Esophagus squamous epithelium (tissue), 4 donors: ENCODE results near the gene MGARP.

Experiments
- POLR2A ChIP-seq, 4 donors: fragments of 450-650 bp; IDR thresholded peaks; one replicate each; pipeline ENCODE4 v1.6.1; 2017; ENCODE audit warnings: antibody characterized with exemption in 4 of 4, mild to moderate bottlenecking in 4 of 4, moderate library complexity in 3 of 4
- TF ChIP-seq, protein P1 (sequence below), 6 experiments: fragments of 450-650 bp in 4 of 6; fragments of 200-600 bp in 2 of 6; sonication (generic) in 2 of 6; IDR thresholded peaks; one replicate each; pipeline ENCODE4 v1.5.1; 2016 to 2019; ENCODE audit warnings: antibody characterized with exemption in 6 of 6, mild to moderate bottlenecking in 4 of 6, moderate library complexity in 4 of 6

DNA sequence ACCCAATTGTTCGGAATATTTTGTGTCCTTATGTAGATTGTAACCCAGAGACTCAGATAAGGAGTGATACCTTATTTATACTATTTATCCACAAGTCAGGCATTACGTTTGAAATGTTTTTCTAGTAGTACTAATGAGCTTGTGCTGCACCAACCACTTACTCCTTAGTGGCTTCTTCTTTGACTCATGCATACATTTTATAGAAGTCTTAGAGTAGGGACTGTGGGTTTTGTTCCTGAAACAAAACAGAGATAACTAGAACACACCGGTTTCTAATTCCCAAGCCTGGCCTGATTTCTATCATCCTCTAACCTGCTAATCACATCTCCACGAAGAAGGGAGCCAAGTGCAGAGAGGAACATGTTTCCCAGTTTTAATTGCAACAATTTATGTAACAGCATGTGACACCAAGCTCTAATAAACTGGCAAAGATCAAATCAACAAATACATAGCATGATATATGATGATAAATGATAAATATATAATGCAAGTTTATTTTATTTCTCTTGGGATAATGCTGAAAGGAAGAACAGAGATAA is 32.3 kb downstream of the MGARP start:
- TF ChIP-seq, protein P1, sequence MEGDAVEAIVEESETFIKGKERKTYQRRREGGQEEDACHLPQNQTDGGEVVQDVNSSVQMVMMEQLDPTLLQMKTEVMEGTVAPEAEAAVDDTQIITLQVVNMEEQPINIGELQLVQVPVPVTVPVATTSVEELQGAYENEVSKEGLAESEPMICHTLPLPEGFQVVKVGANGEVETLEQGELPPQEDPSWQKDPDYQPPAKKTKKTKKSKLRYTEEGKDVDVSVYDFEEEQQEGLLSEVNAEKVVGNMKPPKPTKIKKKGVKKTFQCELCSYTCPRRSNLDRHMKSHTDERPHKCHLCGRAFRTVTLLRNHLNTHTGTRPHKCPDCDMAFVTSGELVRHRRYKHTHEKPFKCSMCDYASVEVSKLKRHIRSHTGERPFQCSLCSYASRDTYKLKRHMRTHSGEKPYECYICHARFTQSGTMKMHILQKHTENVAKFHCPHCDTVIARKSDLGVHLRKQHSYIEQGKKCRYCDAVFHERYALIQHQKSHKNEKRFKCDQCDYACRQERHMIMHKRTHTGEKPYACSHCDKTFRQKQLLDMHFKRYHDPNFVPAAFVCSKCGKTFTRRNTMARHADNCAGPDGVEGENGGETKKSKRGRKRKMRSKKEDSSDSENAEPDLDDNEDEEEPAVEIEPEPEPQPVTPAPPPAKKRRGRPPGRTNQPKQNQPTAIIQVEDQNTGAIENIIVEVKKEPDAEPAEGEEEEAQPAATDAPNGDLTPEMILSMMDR (IDR thresholded peaks at IDR 0.05) = no peak
- TF ChIP-seq POLR2A (IDR thresholded peaks at IDR 0.05) = no peak
